GM23338 (cell line): ENCODE results near the gene PDZK1IP1. TPM values are rescaled to one million over a fixed set of nuclear protein-coding genes. Genes with fewer than 3 reads are reported as not detected.

Source experiments
- ATAC-seq: fragments of 200-7000 bp; cut with Tn5 transposase; 3 replicates; pipeline ENCODE4 v1.9.1; 2020
- DNase-seq: peaks from one replicate; pipeline ENCODE4 v3.0.0-alpha.2; 2015; ENCODE audit warnings: low spot score
- H2AFZ ChIP-seq: fragments of 200-600 bp; sonication (generic); 2 replicates; pipeline ENCODE4 v1.8.0; 2016; ENCODE audit warnings: antibody characterized with exemption, mild to moderate bottlenecking, moderate library complexity
- H3F3A ChIP-seq: fragments of 200-600 bp; sonication (generic); replicated peaks from 2 replicates; pipeline ENCODE4 v1.8.0; 2017; ENCODE audit warnings: antibody characterized with exemption, mixed run types, low read depth
- H3K27ac ChIP-seq: fragments of 200-600 bp; sonication (generic); 2 replicates; pipeline ENCODE4 v1.6.1; 2016; ENCODE audit warnings: low read depth
- H3K27me3 ChIP-seq: fragments of 200-600 bp; sonication (generic); 2 replicates; pipeline ENCODE4 v1.8.0; 2016; ENCODE audit warnings: mild to moderate bottlenecking, mixed run types, moderate library complexity; ENCODE audit not compliant: insufficient read depth
- H3K36me3 ChIP-seq: fragments of 200-600 bp; sonication (generic); 2 replicates; pipeline ENCODE4 v1.8.0; 2016; ENCODE audit warnings: mild to moderate bottlenecking; ENCODE audit not compliant: insufficient read depth
- H3K4me1 ChIP-seq: fragments of 200-600 bp; sonication (generic); 2 replicates; pipeline ENCODE4 v1.8.0; 2016; ENCODE audit warnings: mild to moderate bottlenecking, moderate library complexity; ENCODE audit not compliant: insufficient read depth
- H3K4me2 ChIP-seq: fragments of 200-600 bp; sonication (generic); 2 replicates; pipeline ENCODE4 v1.7.1; 2017; ENCODE audit warnings: mixed run types
- H3K4me3 ChIP-seq: fragments of 200-600 bp; sonication (generic); 2 replicates; pipeline ENCODE4 v1.6.1; 2016; ENCODE audit warnings: mixed run types
- H3K79me2 ChIP-seq: fragments of 200-600 bp; sonication (generic); replicated peaks from 2 replicates; pipeline ENCODE4 v1.8.0; 2017; ENCODE audit warnings: mild to moderate bottlenecking; ENCODE audit not compliant: insufficient read depth
- H3K9me2 ChIP-seq: fragments of 200-600 bp; sonication (generic); 2 replicates; pipeline ENCODE4 v1.8.0; 2017; ENCODE audit not compliant: insufficient read depth
- H4K20me1 ChIP-seq: fragments of 200-600 bp; sonication (generic); replicated peaks from 2 replicates; pipeline ENCODE4 v1.8.0; 2017; ENCODE audit warnings: mild to moderate bottlenecking; ENCODE audit not compliant: insufficient read depth
- H3K27ac Mint-ChIP-seq: 2 replicates; pipeline ENCODE4 v1.8.0; 2020; ENCODE audit warnings: inconsistent platforms, mild to moderate bottlenecking, moderate library complexity, mixed read lengths
- H3K27me3 Mint-ChIP-seq: 3 replicates; pipeline ENCODE4 v1.8.0; 2022; ENCODE audit warnings: low read depth, mild to moderate bottlenecking, moderate library complexity, mixed read lengths, inconsistent platforms; ENCODE audit not compliant: insufficient read depth, poor library complexity
- H3K36me3 Mint-ChIP-seq: 3 replicates; pipeline ENCODE4 v1.8.0; 2021; ENCODE audit warnings: low read depth, mild to moderate bottlenecking, inconsistent platforms, moderate library complexity, mixed read lengths
- H3K4me1 Mint-ChIP-seq: 3 replicates; pipeline ENCODE4 v1.8.0; 2020; ENCODE audit warnings: mild to moderate bottlenecking, inconsistent platforms, mixed read lengths
- H3K4me3 Mint-ChIP-seq: 3 replicates; pipeline ENCODE4 v1.8.0; 2021; ENCODE audit warnings: moderate library complexity, mild to moderate bottlenecking, inconsistent platforms, mixed read lengths
- H3K9me3 Mint-ChIP-seq: 3 replicates; pipeline ENCODE4 v1.8.0; 2020; ENCODE audit warnings: moderate library complexity, mild to moderate bottlenecking, inconsistent platforms, mixed read lengths
- CREB1 ChIP-seq: fragments of 250-450 bp; sonication (Bioruptor Pico); IDR thresholded peaks from 2 replicates; pipeline ENCODE4 v1.5.0; 2020; ENCODE audit warnings: low read depth, mild to moderate bottlenecking, moderate library complexity
- EZH2 ChIP-seq: fragments of 200-600 bp; sonication (generic); IDR thresholded peaks from one replicate; pipeline ENCODE4 v1.8.0; 2017; ENCODE audit warnings: antibody characterized with exemption, mild to moderate bottlenecking, low read depth; ENCODE audit not compliant: unreplicated experiment
- EZH2phosphoT487 ChIP-seq: fragments of 200-600 bp; sonication (generic); IDR thresholded peaks from one replicate; pipeline ENCODE4 v1.8.1; 2018; ENCODE audit warnings: antibody characterized with exemption; ENCODE audit not compliant: unreplicated experiment
- JUNB ChIP-seq: IDR thresholded peaks from one replicate; pipeline ENCODE4 v1.6.1; 2016; ENCODE audit warnings: antibody characterized with exemption; ENCODE audit not compliant: unreplicated experiment
- NANOG ChIP-seq: IDR thresholded peaks from 2 replicates; pipeline ENCODE4 v1.6.1; 2016; ENCODE audit warnings: antibody characterized with exemption, borderline replicate concordance
- POLR2AphosphoS5 ChIP-seq: IDR thresholded peaks from 2 replicates; pipeline ENCODE4 v1.6.1; 2016; ENCODE audit warnings: antibody characterized with exemption, low read depth
- STAT1 ChIP-seq: IDR thresholded peaks from one replicate; pipeline ENCODE4 v1.6.1; 2016; ENCODE audit warnings: antibody characterized with exemption; ENCODE audit not compliant: unreplicated experiment
- ZNF114 ChIP-seq: fragments of 250-450 bp; sonication (Bioruptor Pico); IDR thresholded peaks from 2 replicates; pipeline ENCODE4 v1.5.0; 2020; ENCODE audit warnings: mild to moderate bottlenecking, moderate library complexity
- ZNF331 ChIP-seq: fragments of 250-450 bp; sonication (Bioruptor Pico); IDR thresholded peaks from 2 replicates; pipeline ENCODE4 v1.5.0; 2020; ENCODE audit warnings: low read depth, mild to moderate bottlenecking, moderate library complexity
- polyA plus RNA-seq: library from polyadenylated mRNA; unstranded; fragments of >200 nt; fragmentation: Nextera tagmentation; extraction: Ambion mirVana; gene quantifications from 2 replicates; pipeline ENCODE4 v1.2.1, GENCODE V29; 2016
- total RNA-seq: library from RNA; depleted of rRNA; stranded (reverse); fragments of >200 nt; shearing (Covaris generic); gene quantifications from 2 replicates; pipeline ENCODE4 v1.2.3, GENCODE V29; 2014
- TF ChIP-seq, protein P1 (sequence below): IDR thresholded peaks from 2 replicates; pipeline ENCODE4 v1.6.1; 2016; ENCODE audit warnings: antibody characterized with exemption
- TF ChIP-seq, protein P2 (sequence below): IDR thresholded peaks from one replicate; pipeline ENCODE4 v1.6.1; 2018; ENCODE audit warnings: antibody characterized with exemption; ENCODE audit not compliant: unreplicated experiment
- TF ChIP-seq, protein P3 (sequence below): fragments of 250-450 bp; sonication (Bioruptor Pico); IDR thresholded peaks from 2 replicates; pipeline ENCODE4 v1.5.0; 2020; ENCODE audit warnings: mild to moderate bottlenecking, moderate library complexity

The PDZK1IP1 gene
- total and polyA plus RNA-seq, 2 experiments from 2014 or later, result not detected

DNA sequence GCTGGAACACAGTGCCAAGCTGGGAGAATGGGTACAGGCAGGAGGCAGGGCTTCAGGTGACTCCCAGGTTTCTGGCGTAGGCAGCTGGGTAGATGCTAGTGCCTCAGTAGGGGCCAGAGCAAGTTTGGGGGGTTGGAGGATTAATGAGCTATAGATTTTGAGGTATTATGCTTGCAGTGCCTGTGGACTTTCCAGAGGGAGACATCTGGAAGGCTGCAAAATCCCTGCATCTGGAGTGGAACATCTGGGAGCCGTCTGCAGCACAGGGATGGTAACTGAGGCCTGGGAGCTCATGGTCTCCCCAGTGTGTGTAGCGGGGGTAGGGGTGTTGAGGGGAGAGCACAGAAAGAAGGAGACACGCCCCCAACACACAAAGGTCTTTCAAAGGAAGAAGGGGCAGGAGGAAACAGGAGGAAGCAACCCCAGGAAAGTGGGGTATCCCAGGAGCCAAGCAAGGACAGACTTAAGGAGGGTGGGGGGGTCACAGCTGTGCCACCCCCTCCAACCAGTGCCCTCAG is 2.2 kb upstream of the PDZK1IP1 start (continued):
- TF ChIP-seq POLR2AphosphoS5, result no peak

DNA sequence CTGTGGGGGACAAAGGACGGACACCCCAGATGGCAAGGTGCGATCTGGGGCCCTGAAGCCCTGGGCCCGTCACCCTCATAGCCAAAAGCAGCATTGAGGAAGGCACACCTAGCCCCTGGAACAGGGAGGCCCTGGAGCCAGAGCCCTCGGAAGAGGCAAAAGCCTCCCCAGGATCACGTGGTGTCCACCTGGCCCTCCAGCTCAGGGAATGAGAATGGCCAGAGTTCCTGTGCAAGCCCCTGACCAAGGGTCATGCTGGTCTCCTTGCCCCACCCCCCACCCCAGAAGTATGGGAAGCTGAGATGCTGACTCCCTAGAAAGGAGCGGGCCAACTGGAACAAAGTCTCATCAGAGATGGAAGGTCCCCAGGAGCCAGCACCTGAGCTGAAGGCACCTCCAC is 1.0 kb upstream of the PDZK1IP1 start:
- Histone ChIP-seq H3K9me2 (0 out of 2 replicates have a peak, but pooled peaks cover 3% of the 10 kb centered on the region), H3K36me3 (no peaks in the 10 kb centered on the region), H3K27me3 (peaks cover 26% of the 10 kb centered on the region), H3K79me2 (no peaks in the 10 kb centered on the region), H3K4me2 (no peak overlapping the region), H3K4me3 (no peak overlapping the region), H3K4me1 (peaks cover 25% of the 10 kb centered on the region), H3F3A (no peaks in the 10 kb centered on the region), H3K27ac (no peak overlapping the region), H2AFZ (no peak overlapping the region), H4K20me1 (peaks cover 7% of the 10 kb centered on the region; the same call in 1 of the 2 replicates)
- Mint-ChIP-seq H3K4me3 (no peak overlapping the region), H3K4me1 (peaks cover 36% of the 10 kb centered on the region), H3K9me3 (0 out of 3 replicates have a peak, but pooled peaks cover under 1% of the 10 kb centered on the region), H3K27ac (no peak overlapping the region), H3K36me3 (no peaks in the 10 kb centered on the region), H3K27me3 (peaks cover 35% of the 10 kb centered on the region)
- ATAC-seq, result no peak
- DNase-seq, result no peak
- TF ChIP-seq NANOG (no peak), STAT1 (no peak), ZNF331 (CRISPR knock-in tag) (no peak), JUNB (no peak), POLR2AphosphoS5 (no peak), EZH2 (no peak), ZNF114 (CRISPR knock-in tag) (no peak), CREB1 (CRISPR knock-in tag) (no peak), EZH2phosphoT487 (no peak)
- TF ChIP-seq, protein P1, sequence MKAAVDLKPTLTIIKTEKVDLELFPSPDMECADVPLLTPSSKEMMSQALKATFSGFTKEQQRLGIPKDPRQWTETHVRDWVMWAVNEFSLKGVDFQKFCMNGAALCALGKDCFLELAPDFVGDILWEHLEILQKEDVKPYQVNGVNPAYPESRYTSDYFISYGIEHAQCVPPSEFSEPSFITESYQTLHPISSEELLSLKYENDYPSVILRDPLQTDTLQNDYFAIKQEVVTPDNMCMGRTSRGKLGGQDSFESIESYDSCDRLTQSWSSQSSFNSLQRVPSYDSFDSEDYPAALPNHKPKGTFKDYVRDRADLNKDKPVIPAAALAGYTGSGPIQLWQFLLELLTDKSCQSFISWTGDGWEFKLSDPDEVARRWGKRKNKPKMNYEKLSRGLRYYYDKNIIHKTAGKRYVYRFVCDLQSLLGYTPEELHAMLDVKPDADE, result no peak
- TF ChIP-seq, protein P2, sequence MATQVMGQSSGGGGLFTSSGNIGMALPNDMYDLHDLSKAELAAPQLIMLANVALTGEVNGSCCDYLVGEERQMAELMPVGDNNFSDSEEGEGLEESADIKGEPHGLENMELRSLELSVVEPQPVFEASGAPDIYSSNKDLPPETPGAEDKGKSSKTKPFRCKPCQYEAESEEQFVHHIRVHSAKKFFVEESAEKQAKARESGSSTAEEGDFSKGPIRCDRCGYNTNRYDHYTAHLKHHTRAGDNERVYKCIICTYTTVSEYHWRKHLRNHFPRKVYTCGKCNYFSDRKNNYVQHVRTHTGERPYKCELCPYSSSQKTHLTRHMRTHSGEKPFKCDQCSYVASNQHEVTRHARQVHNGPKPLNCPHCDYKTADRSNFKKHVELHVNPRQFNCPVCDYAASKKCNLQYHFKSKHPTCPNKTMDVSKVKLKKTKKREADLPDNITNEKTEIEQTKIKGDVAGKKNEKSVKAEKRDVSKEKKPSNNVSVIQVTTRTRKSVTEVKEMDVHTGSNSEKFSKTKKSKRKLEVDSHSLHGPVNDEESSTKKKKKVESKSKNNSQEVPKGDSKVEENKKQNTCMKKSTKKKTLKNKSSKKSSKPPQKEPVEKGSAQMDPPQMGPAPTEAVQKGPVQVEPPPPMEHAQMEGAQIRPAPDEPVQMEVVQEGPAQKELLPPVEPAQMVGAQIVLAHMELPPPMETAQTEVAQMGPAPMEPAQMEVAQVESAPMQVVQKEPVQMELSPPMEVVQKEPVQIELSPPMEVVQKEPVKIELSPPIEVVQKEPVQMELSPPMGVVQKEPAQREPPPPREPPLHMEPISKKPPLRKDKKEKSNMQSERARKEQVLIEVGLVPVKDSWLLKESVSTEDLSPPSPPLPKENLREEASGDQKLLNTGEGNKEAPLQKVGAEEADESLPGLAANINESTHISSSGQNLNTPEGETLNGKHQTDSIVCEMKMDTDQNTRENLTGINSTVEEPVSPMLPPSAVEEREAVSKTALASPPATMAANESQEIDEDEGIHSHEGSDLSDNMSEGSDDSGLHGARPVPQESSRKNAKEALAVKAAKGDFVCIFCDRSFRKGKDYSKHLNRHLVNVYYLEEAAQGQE, result no peak
- TF ChIP-seq, protein P3, sequence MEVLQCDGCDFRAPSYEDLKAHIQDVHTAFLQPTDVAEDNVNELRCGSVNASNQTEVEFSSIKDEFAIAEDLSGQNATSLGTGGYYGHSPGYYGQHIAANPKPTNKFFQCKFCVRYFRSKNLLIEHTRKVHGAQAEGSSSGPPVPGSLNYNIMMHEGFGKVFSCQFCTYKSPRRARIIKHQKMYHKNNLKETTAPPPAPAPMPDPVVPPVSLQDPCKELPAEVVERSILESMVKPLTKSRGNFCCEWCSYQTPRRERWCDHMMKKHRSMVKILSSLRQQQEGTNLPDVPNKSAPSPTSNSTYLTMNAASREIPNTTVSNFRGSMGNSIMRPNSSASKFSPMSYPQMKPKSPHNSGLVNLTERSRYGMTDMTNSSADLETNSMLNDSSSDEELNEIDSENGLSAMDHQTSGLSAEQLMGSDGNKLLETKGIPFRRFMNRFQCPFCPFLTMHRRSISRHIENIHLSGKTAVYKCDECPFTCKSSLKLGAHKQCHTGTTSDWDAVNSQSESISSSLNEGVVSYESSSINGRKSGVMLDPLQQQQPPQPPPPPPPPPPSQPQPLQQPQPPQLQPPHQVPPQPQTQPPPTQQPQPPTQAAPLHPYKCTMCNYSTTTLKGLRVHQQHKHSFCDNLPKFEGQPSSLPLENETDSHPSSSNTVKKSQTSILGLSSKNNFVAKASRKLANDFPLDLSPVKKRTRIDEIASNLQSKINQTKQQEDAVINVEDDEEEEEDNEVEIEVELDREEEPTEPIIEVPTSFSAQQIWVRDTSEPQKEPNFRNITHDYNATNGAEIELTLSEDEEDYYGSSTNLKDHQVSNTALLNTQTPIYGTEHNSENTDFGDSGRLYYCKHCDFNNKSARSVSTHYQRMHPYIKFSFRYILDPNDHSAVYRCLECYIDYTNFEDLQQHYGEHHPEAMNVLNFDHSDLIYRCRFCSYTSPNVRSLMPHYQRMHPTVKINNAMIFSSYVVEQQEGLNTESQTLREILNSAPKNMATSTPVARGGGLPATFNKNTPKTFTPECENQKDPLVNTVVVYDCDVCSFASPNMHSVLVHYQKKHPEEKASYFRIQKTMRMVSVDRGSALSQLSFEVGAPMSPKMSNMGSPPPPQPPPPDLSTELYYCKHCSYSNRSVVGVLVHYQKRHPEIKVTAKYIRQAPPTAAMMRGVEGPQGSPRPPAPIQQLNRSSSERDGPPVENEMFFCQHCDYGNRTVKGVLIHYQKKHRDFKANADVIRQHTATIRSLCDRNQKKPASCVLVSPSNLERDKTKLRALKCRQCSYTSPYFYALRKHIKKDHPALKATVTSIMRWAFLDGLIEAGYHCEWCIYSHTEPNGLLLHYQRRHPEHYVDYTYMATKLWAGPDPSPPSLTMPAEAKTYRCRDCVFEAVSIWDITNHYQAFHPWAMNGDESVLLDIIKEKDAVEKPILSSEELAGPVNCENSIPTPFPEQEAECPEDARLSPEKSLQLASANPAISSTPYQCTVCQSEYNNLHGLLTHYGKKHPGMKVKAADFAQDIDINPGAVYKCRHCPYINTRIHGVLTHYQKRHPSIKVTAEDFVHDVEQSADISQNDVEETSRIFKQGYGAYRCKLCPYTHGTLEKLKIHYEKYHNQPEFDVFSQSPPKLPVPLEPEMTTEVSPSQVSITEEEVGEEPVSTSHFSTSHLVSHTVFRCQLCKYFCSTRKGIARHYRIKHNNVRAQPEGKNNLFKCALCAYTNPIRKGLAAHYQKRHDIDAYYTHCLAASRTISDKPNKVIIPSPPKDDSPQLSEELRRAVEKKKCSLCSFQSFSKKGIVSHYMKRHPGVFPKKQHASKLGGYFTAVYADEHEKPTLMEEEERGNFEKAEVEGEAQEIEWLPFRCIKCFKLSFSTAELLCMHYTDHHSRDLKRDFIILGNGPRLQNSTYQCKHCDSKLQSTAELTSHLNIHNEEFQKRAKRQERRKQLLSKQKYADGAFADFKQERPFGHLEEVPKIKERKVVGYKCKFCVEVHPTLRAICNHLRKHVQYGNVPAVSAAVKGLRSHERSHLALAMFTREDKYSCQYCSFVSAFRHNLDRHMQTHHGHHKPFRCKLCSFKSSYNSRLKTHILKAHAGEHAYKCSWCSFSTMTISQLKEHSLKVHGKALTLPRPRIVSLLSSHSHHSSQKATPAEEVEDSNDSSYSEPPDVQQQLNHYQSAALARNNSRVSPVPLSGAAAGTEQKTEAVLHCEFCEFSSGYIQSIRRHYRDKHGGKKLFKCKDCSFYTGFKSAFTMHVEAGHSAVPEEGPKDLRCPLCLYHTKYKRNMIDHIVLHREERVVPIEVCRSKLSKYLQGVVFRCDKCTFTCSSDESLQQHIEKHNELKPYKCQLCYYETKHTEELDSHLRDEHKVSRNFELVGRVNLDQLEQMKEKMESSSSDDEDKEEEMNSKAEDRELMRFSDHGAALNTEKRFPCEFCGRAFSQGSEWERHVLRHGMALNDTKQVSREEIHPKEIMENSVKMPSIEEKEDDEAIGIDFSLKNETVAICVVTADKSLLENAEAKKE, result no peak
